A549 (cell line): ENCODE results near the gene KRT15. TPM values are rescaled to one million over a fixed set of nuclear protein-coding genes. Genes with fewer than 3 reads are reported as not detected.

Experiments
- ATAC-seq, 2 experiments: fragments of 200-7000 bp in 1 of 2; fragments of >200 bp in 1 of 2; cut with Nextera tagmentation in 1 of 2; cut with Tn5 transposase in 1 of 2; 3 replicates each; pipeline versions ENCODE4 v1.8.0 to v1.9.1; 2018 to 2020; ENCODE audit warnings: mild to moderate bottlenecking in 1 of 2, moderate library complexity in 1 of 2
- CTCF ChIA-PET: fragments of 300-600 bp; sonication (Branson Sonifier 250); formaldehyde crosslinking; extraction: SDS; loops from one replicate; lab custom pipeline; 2021; ENCODE audit warnings: antibody characterized with exemption, inconsistent platforms; lab: Yijun Ruan, JAX
- POLR2A ChIA-PET: fragments of 350-600 bp; formaldehyde crosslinking; extraction: SDS; loops from one replicate; lab custom pipeline; 2021; ENCODE audit warnings: antibody characterized with exemption, inconsistent platforms; lab: Yijun Ruan, JAX
- DNase-seq, 2 experiments: peaks; one replicate each; pipeline versions ENCODE4 v3.0.0 to v3.0.0-alpha.2; 2011 to 2016; ENCODE audit warnings: low read depth in 1 of 2, low spot score in 1 of 2
- FAIRE-seq: peaks from 2 replicates; lab custom pipeline; 2011; peaks lifted over from hg19 to GRCh38; lab: Jason Lieb, UNC
- H3K27ac ChIP-seq, 2 experiments: fragments of >200 bp; sonication (Bioruptor Twin); formaldehyde crosslinking; 3 replicates each; pipeline ENCODE4 v1.5.1; 2016 to 2017
- H3K4me1 ChIP-seq: fragments of >200 bp; sonication (Bioruptor Twin); formaldehyde crosslinking; 3 replicates; pipeline ENCODE4 v1.6.1; 2016
- H3K4me2 ChIP-seq: fragments of >200 bp; sonication (Bioruptor Twin); formaldehyde crosslinking; 3 replicates; pipeline ENCODE4 v1.6.1; 2016
- H3K4me3 ChIP-seq: fragments of >200 bp; sonication (Bioruptor Twin); formaldehyde crosslinking; 3 replicates; pipeline ENCODE4 v1.5.1; 2016
- H3K9me3 ChIP-seq: fragments of >200 bp; sonication (Bioruptor Twin); formaldehyde crosslinking; 3 replicates; pipeline ENCODE4 v1.6.1; 2016
- ATOH8 ChIP-seq: fragments of 250-450 bp; sonication (Bioruptor Pico); IDR thresholded peaks from 2 replicates; pipeline ENCODE4 v1.5.0; 2020; ENCODE audit warnings: low read depth, mild to moderate bottlenecking, moderate library complexity
- CBX2 ChIP-seq: fragments of 200-600 bp; sonication (generic); IDR thresholded peaks from 2 replicates; pipeline ENCODE4 v1.6.1; 2016; ENCODE audit warnings: low read depth, mild to moderate bottlenecking, borderline replicate concordance
- CBX8 ChIP-seq: fragments of 200-600 bp; sonication (generic); IDR thresholded peaks from 2 replicates; pipeline ENCODE4 v1.6.1; 2016
- CHD2 ChIP-seq: fragments of 150-350 bp; IDR thresholded peaks from 2 replicates; pipeline ENCODE4 v1.6.1; 2014; ENCODE audit warnings: low read length; ENCODE audit not compliant: partially characterized antibody
- CHD4 ChIP-seq: fragments of 200-600 bp; sonication (generic); IDR thresholded peaks from 2 replicates; pipeline ENCODE4 v1.6.1; 2016; ENCODE audit warnings: antibody characterized with exemption, mild to moderate bottlenecking, borderline replicate concordance
- EHF ChIP-seq: fragments of 250-450 bp; sonication (Bioruptor Pico); IDR thresholded peaks from 2 replicates; pipeline ENCODE4 v1.5.0; 2020; ENCODE audit warnings: mild to moderate bottlenecking
- EHMT2 ChIP-seq: fragments of 200-600 bp; sonication (generic); IDR thresholded peaks from 2 replicates; pipeline ENCODE4 v1.6.1; 2016; ENCODE audit warnings: antibody characterized with exemption, low read depth, mild to moderate bottlenecking, moderate library complexity
- ELK1 ChIP-seq: fragments of 150-350 bp; IDR thresholded peaks from 2 replicates; pipeline ENCODE4 v1.6.1; 2014; ENCODE audit warnings: low read depth, mild to moderate bottlenecking, low read length
- HDAC2 ChIP-seq: fragments of 200-600 bp; sonication (generic); IDR thresholded peaks from 2 replicates; pipeline ENCODE4 v1.6.1; 2016
- HOXB5 ChIP-seq: fragments of 250-450 bp; sonication (Bioruptor Pico); IDR thresholded peaks from 2 replicates; pipeline ENCODE4 v1.5.0; 2020; ENCODE audit warnings: mild to moderate bottlenecking, moderate library complexity
- MAFK ChIP-seq: fragments of 450-650 bp; IDR thresholded peaks from 2 replicates; pipeline ENCODE4 v1.6.1; 2014; ENCODE audit not compliant: partially characterized antibody
- REST ChIP-seq: fragments of 200-600 bp; sonication (generic); IDR thresholded peaks from 2 replicates; pipeline ENCODE4 v1.6.1; 2016; ENCODE audit warnings: antibody characterized with exemption, mild to moderate bottlenecking, moderate library complexity
- SREBF2 ChIP-seq: fragments of 450-650 bp; IDR thresholded peaks from 2 replicates; pipeline ENCODE4 v1.6.1; 2014; ENCODE audit warnings: mild to moderate bottlenecking, moderate library complexity
- TP53 ChIP-seq: fragments of 250-450 bp; sonication (Bioruptor Pico); IDR thresholded peaks from 2 replicates; pipeline ENCODE4 v1.5.0; 2021; ENCODE audit warnings: mild to moderate bottlenecking, moderate library complexity
- ZNF302 ChIP-seq: fragments of 250-450 bp; sonication (Bioruptor Pico); IDR thresholded peaks from 2 replicates; pipeline ENCODE4 v1.9.0; 2021; ENCODE audit warnings: inconsistent platforms, mild to moderate bottlenecking, moderate library complexity
- WGBS: methylation state at CpG from one replicate; pipeline ENCODE4 v1.1.6; 2017; ENCODE audit errors: missing lambda C conversion rate; 5-methylcytosine and 5-hydroxymethylcytosine counted together
- polyA plus RNA-seq, 4 experiments: library from polyadenylated mRNA; depleted of rRNA in 3 of 4; stranded (reverse); fragments of >200 nt; fragmentation: RNase III in 1 of 4; extraction: RNeasy Plus Mini Kit Qiagen cat#74134 plus additional on column Dnase treatment in 1 of 4; gene quantifications; 2 replicates in 3 of 4; 3 replicates in 1 of 4; pipeline ENCODE4 v1.2.3, GENCODE V29; 2011 to 2017

The KRT15 gene
- polyA plus RNA-seq, 2 of the 4 experiments (the other 2 are of a cell fraction): 0.62 to 2.1 TPM

DNA sequence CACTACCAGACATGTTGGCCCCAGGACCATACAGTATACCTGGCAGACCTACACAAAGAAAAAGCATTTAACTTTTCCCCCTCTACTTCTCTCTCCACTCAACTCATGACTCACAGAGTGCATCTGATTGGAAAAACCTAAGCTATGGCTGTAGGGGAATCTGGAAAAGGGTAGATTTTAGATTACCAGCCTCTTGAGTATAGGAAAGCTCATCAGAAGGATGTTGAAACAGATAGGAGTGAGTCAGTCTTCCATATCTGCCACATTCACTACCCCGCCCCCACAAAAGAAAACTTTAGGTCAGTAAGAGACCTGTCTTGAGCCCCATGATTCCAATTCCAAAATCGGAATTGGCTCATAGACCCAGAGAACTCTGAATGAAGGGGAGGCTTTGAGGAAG lies 40.9 kb upstream of the KRT15 start:
- H3K4me3 ChIP-seq: no peak overlapping the region
- no peak for DNase-seq
- no peak for FAIRE-seq
- TF ChIP-seq EHMT2 (no peak), MAFK (no peak), CBX8 (no peak), CHD2 (no peak), SREBF2 (no peak), CHD4 (no peak), CBX2 (no peak), HOXB5 (CRISPR knock-in tag) (no peak), EHF (CRISPR knock-in tag) (no peak), ZNF302 (CRISPR knock-in tag) (no peak)
- no peak overlapping the region for H3K27ac ChIP-seq
- CTCF ChIA-PET: interaction anchor here (1.0 to 21.0 kb wide), 9 partner anchors 8 to 703 kb away, joined by 3 to 533 read pairs (median 6); no protein-coding TSS in a partner anchor
- H3K4me1 ChIP-seq: peaks cover 7% of the 10 kb centered on the region
- POLR2A ChIA-PET: interaction anchor here (0.6 kb wide), 1 partner anchor 10 kb away, joined by 3 read pairs; no protein-coding TSS in a partner anchor
- ATAC-seq: no peak
- WGBS: 33% methylated on average over 2 of the region's 2 CpGs
- H3K9me3 ChIP-seq: no peaks in the 10 kb centered on the region
- no peak overlapping the region for H3K4me2 ChIP-seq

DNA sequence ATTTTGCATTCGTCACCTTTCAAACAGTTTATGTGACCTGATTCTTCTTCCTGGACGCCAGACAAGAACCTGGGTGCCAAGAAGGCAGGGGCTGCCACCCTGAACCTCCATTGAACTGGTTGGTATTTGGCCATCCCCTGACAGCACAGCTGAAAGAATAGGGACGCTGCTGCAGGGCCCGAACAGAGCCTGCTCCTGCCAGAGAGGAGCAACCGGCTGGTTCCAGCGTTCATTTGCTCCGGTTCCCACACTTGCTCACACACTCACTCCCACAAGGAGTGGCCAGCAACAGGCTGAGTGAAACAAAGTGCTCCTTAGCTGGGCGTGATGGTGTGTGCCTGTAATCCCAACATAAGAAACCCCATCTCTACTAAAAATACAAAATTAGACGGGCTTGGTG lies 38.2 kb upstream of the KRT15 start:
- H3K4me2 ChIP-seq: no peak overlapping the region
- WGBS: 67% methylated on average over 9 of the region's 9 CpGs
- ChIA-PET POLR2A (no interaction called here), CTCF (interaction anchor here (3.1 to 21.0 kb wide), 4 partner anchors 5 to 107 kb away, joined by 9 to 533 read pairs (median 430); no protein-coding TSS in a partner anchor)
- H3K9me3 ChIP-seq: no peaks in the 10 kb centered on the region
- ATAC-seq (no peak), FAIRE-seq (no peak), DNase-seq (no peak)
- H3K4me1 ChIP-seq: peaks cover 7% of the 10 kb centered on the region
- TF ChIP-seq REST: no peak
- no peak for TF ChIP-seq MAFK
- TF ChIP-seq, all 56 proteins: peak for 0
- H3K4me3 ChIP-seq: no peak overlapping the region
- H3K27ac ChIP-seq: no peak overlapping the region

DNA sequence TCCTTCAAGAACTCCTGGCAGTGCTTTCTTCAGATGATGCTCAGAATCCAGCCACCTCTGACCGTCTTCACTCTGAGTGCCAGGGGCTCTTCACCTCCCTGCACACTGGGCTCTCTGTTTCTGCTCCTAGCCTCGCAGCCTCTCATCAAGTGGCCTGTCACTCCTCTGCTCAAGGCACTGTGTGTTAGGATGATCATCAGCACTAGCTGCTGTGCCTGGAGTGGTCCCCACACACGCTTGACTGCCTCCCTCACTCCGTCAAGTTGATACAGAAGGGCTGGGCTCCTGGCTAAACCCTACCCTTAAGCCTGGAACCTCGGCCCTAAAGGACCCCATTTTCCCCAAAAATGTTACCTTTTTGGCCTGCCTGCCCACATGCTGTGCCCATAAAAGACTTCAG lies 37.6 kb upstream of the KRT15 start:
- TF ChIP-seq REST (no peak), HDAC2 (no peak), TP53 (CRISPR knock-in tag) (no peak), ELK1 (no peak), ATOH8 (CRISPR knock-in tag) (no peak)
- ChIA-PET CTCF (interaction anchor here (1.0 to 21.0 kb wide), 6 partner anchors 5 to 813 kb away, joined by 3 to 533 read pairs (median 353); partner anchors contain the start of gene KRT9), POLR2A (no interaction called here)
- Histone ChIP-seq H3K4me2 (no peak overlapping the region), H3K4me3 (no peak overlapping the region), H3K27ac (no peak overlapping the region), H3K4me1 (peaks cover 7% of the 10 kb centered on the region), H3K9me3 (no peaks in the 10 kb centered on the region)
- FAIRE-seq: no peak
- WGBS: 54% methylated on average over 5 of the region's 5 CpGs
- DNase-seq: no peak
- ATAC-seq: no peak; a peak in 1 of 6 replicates
